HG02763 (cell line): ENCODE data around the gene SULT2B1.
"Not testable (repeated sequence)": the region's sequence is repeated elsewhere in the genome, so short reads cannot be mapped to it uniquely, and the experiment has no call there.

Experiments
- ATAC-seq: cut with Tn5 transposase; IDR thresholded peaks from one replicate; pipeline ENCODE4 v1.9.1; 2021; ENCODE audit warnings: mild to moderate bottlenecking, moderate library complexity; ENCODE audit not compliant: unreplicated experiment

The SULT2B1 gene

DNA sequence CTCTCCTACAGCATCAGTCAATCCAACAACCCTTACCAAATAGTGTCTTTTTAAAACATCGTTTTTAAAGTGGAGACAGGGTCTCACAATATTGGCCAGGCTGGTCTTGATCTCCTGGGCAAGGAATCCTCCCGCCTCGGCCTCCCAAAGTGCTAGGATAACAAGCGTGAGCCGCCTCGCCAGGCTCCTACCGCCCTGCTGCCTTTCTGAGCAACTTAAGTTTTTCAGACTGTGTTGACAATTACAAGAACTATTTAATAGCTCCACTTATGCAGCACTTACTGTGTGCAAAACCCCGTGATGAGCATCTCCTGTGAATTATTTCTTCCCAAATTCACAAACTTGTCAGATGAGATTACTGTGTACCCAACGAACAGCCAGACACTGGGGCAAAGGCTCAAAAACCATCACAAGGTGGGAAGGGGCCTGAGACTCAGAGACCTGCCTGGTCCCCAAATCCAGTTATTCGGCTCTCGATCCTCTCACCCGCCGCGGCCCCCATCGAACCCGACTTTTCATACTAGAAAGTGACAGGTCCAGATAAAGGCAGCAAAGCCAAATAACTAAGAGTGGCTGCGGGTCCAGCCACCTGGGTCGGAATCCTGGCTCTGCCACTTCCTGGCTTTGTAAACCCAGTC lies 66.4 kb downstream of the SULT2B1 start:
- ATAC-seq = no peak

DNA sequence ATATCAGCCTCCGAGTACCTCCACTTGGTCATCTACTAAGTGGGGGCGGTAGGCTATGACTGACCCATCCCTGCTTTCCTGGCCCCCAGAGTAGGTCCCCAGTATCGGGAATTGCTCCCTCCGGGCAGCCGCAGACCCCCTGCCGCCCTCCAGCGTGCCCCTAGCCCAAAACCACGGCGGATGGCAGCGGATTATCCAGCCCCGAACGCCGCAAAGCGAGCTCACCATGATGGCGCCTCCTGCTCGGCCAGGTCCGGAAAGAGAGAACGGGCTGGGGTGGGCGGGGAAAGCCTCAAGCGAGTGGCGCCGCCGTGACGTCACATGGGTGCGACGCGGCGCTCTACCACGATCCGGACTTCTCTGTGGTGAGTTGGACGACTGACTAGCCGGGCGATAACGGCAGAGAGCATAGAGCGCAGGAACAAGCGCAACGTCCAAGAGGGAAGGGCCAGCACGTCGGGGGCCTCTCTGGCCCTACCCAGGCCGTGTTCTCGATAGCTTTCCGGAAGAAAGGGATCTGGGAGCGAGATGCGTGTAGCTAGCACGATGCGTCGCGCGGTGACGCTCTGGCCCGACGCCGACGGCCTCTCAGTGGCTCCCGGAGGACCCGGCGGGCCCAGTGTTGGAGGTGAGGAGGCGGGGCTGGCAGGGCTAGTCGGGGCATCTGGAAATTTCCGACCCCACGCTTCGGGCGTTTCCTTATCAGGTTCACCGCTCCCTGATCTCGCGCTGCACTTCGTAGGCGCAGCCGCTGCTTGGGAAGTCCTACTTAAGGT lies 67.1 kb downstream of the SULT2B1 start, which contains the start of the genes RPL18 and SPHK2:
Gene RPL18, minus strand, starts transcription at position 263 of the 776 bp plus-strand sequence. Its CDS starts 35 bp downstream, at position 228.
Gene SPHK2, plus strand, starts transcription at position 591 of the 776 bp plus-strand sequence. CDS start 1,009 bp downstream, outside the sequence.
- peak; percentile 84 for ATAC-seq

DNA sequence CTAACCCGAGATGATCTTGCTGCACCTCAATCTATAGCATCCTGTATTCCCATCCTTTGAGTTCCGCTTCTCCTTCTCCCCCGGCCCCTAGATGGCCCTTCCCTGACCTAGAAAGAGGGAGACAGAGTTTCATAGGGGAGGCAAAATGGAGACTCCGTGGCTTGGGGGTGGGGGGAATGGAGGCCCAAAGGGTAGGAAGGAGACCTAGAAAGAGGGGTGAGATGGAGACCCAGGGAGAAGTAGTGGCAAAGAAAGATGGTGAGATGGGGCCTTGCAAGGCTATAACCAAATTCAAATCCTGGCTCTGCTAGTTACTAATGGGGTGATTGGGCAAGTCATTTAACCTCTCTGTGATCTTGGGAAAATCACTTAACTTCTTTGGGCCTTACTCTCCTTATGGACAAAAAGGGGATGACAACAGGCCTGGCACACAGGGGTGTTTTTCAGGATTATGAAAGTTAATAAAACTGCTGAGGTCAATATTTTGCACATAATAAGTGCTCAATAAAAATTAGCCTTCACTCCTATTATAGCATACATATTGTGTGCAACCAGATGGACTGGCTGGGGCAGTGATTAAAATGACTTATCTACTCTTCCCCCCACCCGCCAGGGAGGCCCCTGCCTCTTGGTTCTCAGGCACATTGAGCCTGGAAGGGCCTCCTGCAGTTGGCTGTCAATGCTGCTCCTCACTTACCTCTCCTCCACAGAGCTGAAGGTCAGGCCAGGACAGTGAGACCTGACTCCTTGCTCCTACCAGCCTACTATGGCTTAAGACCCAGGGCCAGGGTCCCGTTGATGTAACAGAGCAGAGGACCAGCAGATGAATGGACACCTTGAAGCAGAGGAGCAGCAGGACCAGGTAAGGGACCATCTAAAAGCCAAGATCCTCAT lies 68.0 kb downstream of the SULT2B1 start:
- no peak for ATAC-seq

DNA sequence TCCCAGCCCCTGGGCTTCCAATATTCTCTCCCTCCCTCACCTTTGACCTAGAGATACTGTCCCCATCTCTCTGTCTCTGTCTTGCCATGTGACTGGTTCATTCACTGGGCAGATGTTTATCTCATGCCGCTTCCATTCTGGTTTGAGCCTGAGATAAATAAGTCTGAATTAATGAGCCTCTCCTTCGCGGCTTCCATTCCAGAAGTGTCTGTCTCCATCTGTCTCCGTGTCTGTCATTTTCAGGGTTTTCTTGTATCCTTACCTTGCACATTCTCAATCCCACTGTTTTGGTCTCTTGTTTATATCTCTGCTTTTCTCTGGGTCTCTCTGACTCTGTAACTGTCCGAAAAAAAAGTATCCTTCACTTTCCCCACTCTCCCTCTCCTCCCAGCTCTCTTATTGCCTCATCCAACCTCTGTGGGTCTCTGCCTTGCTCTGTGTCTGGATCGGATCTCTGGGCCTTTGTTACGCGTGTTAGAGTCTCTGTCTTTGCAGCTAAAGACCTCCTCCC lies 71.6 kb downstream of the SULT2B1 start:
- ATAC-seq = no peak

DNA sequence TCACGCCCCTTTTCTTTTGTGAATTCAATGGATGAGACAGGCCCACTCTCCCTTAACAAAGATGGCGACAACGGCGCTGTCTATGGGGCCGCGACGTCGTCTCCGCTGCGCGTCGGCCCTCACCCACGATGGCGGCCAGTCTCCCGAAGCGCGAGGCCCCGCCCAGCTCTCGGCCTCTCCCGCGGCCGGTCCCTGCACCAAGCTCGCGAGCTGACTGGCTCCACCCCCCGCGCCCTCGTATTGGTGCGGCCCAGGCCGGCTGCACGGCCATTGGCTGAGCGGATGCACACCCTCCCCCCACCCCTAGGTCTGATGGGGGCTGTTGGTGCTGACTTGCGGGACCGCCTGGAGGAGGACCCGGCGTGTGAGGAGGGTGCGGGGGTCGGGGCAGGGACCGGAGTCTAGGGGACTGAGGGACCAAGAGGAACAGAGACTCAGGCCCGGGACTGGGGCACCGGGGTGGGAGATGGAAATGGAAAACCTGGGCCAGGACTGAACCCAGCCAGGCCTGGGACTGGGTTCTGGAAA lies 72.2 kb downstream of the SULT2B1 start:
- peak; percentile 58 for ATAC-seq

DNA sequence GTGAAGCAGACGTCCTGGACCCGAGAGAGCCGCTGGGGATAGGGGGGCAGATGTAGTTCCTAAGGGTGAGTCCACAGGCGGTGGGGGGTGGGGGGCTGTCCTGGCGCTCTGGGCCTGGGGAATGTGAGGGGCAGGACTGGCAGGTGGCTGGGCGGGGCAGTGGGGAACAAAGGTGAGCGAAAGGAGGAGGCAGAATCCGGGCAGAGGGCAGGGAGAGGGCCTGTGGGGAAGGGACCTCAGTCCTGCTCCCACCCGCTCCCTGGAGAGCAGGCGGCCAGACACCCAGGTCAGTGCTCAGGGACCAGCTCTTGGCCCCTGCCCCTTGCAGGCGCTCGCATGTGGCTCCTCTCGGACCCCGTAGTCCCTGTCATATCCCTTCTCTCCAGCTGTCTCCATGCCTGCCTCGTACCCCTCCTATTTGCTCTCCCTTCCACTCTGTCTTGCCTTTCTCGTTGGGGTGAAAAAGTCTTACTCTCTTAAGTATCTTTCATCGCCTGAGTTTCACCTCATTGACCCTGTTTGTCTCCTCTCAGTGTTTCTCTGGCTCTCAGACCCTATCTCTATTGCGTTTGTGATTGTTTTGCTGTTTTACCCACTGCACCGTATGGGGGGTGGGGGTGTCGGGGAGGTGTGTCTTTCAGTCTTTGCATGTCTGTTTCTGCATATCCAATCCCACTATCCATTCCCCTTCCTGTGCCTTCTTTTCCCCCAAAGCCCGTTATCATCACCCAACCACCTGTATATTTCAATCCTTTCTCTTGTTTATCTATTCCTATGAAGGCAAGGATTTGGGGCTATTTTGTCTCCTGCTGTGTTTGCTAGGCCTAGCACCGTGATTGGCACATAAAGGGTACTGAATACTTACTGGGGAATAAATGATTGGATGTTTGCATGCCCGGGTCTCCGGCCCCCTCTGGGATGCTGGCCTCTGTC lies 73.1 kb downstream of the SULT2B1 start:
- ATAC-seq = no peak

DNA sequence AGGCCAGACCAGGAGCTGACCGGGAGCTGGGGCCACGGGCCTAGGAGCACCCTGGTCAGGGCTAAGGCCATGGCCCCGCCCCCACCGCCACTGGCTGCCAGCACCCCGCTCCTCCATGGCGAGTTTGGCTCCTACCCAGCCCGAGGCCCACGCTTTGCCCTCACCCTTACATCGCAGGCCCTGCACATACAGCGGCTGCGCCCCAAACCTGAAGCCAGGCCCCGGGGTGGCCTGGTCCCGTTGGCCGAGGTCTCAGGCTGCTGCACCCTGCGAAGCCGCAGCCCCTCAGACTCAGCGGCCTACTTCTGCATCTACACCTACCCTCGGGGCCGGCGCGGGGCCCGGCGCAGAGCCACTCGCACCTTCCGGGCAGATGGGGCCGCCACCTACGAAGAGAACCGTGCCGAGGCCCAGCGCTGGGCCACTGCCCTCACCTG lies 73.9 kb downstream of the SULT2B1 start:
- ATAC-seq = no peak

DNA sequence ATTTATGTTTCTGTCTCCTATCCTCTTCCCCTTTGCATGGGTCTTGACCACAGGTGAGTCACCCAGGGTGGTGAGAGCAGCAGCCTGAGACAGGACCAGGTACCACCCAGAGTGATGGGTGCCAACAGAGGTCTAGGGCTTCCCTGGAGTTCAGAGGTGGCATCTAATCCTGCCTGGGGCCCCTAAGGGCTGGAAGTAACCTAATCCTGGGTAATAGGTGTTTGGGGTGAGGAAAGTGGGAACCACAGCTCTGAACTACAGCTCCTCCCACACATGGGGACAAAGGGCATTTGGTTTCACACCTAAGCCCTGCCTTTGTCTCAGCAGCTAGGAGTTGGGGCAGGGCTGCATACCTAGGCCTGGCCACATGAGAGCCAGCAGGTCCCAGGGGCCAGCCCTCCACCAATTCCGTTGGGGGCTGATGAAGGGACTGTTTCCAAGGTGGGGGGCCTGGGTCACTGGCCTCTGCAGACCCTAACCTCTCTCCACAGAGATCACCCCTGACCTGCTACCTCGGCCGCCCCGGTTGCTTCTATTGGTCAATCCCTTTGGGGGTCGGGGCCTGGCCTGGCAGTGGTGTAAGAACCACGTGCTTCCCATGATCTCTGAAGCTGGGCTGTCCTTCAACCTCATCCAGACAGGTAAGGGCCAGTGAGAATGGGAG lies 75.4 kb downstream of the SULT2B1 start:
- no peak for ATAC-seq

DNA sequence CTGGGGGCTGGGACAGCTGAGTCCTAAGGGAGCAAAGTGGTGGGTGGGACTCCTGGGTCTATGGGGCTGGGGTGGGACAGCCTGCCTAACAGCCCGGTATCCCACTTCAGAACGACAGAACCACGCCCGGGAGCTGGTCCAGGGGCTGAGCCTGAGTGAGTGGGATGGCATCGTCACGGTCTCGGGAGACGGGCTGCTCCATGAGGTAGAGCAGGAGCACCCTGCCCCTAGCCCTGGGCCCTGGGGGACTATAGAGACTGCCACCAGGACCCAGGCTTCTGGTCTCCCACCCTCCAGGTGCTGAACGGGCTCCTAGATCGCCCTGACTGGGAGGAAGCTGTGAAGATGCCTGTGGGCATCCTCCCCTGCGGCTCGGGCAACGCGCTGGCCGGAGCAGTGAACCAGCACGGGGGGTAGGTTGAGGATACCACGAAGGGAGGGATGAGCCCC lies 75.9 kb downstream of the SULT2B1 start:
- no peak for ATAC-seq

DNA sequence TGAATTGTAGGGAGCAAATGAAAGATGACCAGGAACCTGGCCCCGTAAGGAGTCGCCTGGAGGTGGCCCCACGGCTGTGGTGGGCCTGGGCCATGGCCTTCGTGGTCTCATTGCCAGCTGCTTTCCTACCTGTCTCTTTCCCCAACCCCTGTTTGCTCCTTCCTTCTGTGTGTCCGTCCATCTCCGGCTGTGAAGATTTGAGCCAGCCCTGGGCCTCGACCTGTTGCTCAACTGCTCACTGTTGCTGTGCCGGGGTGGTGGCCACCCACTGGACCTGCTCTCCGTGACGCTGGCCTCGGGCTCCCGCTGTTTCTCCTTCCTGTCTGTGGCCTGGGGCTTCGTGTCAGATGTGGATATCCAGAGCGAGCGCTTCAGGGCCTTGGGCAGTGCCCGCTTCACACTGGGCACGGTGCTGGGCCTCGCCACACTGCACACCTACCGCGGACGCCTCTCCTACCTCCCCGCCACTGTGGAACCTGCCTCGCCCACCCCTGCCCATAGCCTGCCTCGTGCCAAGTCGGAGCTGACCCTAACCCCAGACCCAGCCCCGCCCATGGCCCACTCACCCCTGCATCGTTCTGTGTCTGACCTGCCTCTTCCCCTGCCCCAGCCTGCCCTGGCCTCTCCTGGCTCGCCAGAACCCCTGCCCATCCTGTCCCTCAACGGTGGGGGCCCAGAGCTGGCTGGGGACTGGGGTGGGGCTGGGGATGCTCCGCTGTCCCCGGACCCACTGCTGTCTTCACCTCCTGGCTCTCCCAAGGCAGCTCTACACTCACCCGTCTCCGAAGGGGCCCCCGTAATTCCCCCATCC lies 76.7 kb downstream of the SULT2B1 start:
- no peak for ATAC-seq

DNA sequence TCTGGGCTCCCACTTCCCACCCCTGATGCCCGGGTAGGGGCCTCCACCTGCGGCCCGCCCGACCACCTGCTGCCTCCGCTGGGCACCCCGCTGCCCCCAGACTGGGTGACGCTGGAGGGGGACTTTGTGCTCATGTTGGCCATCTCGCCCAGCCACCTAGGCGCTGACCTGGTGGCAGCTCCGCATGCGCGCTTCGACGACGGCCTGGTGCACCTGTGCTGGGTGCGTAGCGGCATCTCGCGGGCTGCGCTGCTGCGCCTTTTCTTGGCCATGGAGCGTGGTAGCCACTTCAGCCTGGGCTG lies 77.3 kb downstream of the SULT2B1 start:
- no peak for ATAC-seq

DNA sequence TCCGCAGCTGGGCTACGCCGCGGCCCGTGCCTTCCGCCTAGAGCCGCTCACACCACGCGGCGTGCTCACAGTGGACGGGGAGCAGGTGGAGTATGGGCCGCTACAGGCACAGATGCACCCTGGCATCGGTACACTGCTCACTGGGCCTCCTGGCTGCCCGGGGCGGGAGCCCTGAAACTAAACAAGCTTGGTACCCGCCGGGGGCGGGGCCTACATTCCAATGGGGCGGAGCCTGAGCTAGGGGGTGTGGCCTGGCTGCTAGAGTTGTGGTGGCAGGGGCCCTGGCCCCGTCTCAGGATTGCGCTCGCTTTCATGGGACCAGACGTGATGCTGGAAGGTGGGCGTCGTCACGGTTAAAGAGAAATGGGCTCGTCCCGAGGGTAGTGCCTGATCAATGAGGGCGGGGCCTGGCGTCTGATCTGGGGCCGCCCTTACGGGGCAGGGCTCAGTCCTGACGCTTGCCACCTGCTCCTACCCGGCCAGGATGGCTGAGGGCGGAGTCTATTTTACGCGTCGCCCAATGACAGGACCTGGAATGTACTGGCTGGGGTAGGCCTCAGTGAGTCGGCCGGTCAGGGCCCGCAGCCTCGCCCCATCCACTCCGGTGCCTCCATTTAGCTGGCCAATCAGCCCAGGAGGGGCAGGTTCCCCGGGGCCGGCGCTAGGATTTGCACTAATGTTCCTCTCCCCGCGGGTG lies 77.8 kb downstream of the SULT2B1 start:
- no peak for ATAC-seq

DNA sequence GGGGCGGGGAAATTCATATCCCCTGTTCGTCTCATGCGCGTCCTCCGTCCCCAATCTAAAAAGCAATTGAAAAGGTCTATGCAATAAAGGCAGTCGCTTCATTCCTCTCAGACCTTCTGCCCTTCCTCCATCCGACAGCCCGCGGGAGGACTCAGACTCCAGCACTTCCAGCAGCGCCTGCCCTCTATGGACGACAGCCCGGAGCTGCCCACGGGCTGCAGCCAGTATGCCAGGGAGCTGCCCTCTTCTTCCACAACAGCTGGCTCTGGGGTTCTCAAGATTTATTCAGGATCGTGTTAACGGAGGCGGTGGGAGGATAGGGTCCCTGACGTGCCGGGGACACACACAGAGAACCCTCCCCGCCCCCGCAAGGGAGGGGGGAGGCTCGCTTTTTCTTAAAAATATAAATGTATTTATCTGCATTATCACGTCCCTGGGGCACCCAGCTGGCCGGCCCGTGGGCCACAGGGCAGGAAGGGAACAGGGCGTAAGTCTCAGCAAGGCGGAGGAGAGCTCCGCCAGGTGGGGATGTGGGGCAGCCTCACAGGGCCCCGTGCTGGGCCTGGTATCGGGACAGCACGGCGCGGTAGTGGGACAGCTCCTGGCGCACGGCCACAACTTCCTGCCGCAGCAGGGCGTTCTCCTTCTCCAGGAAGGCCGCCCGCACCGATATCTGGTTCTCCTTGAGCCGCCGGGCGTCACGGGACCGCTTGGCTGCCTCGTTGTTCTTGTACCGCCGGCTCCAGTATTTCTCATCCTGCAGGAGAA lies 78.5 kb downstream of the SULT2B1 start:
- ATAC-seq = no peak

DNA sequence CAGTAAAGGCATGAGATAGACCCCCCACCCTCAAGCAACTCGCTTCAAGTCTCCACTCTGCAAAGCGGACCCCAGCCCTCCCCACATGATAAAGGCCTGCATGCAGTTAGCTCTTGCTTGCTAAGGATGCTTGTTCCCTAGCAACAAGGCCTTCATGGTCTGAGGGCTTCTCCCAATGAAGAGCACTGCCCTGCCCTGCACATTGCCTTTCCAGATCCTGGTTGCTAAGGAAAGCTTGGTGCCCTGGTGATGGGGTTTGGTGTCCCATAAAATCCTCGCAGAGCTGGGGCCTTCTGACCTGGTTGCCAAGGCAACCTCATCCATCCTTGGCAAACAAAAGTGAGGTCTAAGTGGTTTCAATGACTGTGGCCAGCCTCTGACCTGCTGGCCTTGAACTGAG lies 79.3 kb downstream of the SULT2B1 start:
- no peak for ATAC-seq

DNA sequence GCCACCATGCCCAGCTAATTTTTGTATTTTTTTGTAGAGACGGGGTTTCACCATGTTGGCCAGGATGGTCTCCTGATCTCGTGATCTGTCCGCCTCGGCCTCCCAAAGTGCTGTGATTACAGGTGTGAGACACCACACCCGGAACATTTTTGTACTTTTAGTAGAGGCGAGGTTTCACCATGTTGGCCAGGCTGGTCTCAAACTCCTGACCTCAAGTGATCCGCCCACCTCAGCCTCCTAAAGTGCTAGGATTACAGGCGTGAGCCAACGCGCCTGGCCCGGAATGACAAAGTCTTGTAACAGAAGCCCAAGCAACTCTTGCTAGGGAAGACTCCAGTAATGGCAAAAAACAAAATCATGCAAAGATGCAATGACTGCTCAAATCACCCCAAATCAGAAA lies 80.3 kb downstream of the SULT2B1 start:
- ATAC-seq = not testable (repeated sequence)

DNA sequence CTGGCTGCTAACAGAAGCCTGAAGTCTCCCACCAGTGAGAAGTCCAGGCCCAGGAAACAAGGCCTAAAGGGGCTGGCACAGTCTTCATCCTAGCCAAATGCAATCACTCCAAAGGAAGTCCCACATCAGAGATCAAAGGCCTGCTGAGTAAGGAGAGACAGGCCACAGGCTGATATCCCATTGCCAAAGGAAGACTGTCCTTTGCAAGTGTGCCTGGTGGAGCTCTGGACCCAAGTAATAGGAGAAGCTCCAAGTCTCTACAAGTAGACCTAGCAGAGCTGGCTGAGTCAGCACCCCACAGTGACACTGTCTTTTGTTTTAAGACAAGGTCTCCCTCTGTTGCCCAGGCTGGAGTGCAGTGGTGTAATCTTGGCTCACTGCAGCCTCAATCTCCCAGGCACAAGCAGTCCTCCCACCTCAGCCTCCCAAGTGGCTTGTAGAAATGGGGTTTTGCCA lies 80.7 kb downstream of the SULT2B1 start:
- ATAC-seq = no peak
